ENCODE data around the gene RANBP9. TPM values are rescaled to one million over a fixed set of nuclear protein-coding genes. Genes with fewer than 3 reads are reported as not detected.

RANBP9 gene
- polyA plus RNA-seq, 3 donors: 1.8 to 26.1 (median 2.0) TPM

DNA sequence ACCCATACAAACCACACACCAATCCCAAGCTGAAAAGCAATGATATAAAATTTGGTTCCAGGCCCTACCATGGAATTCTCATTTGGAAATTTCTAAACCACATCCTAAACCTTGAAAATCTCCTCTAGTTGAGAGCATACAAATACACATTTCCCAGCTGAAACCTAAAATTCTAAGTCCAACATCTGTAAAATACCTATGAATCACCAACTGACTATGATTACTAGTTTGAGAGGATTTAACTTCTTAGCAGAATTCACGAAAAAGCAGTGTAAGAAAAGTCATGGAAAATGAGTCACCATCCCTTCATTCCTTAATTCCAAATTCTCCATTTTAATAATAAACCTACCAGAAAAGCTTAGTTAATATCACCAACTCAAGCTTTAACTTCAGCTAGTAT, 15.4 kb downstream of the RANBP9 start:
- peaks cover 29 to 50% of the 10 kb centered on the region in 2 donors for H3K36me3 Mint-ChIP-seq

DNA sequence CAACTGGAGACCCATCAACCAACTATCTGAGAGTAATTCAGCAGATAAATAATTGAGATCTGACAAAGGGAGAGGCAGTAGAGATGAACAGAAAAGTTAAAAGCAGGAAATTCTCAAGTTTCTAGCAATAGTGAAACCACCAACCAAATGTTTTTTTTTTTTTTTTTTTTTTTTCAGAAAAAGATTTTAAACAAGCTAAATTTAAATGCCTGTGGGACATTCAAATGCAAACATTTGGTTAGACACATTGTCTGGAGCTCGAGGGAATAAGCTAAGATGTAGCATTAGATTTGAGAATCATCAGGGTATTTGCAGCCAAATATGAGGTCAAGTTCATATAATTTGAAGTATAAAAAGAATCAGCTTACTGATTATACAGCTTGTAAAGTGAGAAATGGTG, 16.4 kb downstream of the RANBP9 start:
- WGBS (ENCODE audit: insufficient coverage): no CpG with 5 or more reads among the region's 1 CpG
- H3K4me1 Mint-ChIP-seq: peaks cover 20% of the 10 kb centered on the region
- intact Hi-C loops (cut with micrococcal nuclease): no loop called here
- peaks cover 93% of the 10 kb centered on the region for H3K79me2 ChIP-seq (ENCODE audit: insufficient read depth, low read length)
- H3K36me3 Mint-ChIP-seq: peaks cover 32 to 57% of the 10 kb centered on the region in 2 donors
- no peaks in the 10 kb centered on the region for H3K27me3 Mint-ChIP-seq (ENCODE audit: low read depth in 3 of 3)
- H3K27ac ChIP-seq (ENCODE audit: low read depth in 1 of 2, low read length in 2 of 2): peak overlapping the region in 1 of 2 donors; percentile 36
- peaks cover 7 to 47% of the 10 kb centered on the region in 2 donors for H3K36me3 ChIP-seq (replicated peaks in 1 of 2; ENCODE audit: control insufficient read depth in 1 of 2, insufficient read depth in 2 of 2, low read length in 2 of 2)
- no peak overlapping the region for H3K4me2 ChIP-seq (replicated peaks; ENCODE audit: extremely low read depth, low read length, poor library complexity, severe bottlenecking)
- no peak overlapping the region for H2AFZ ChIP-seq (ENCODE audit: insufficient read depth, low read depth, low read length, poor library complexity, severe bottlenecking)
- peaks cover 9 to 18% of the 10 kb centered on the region in 2 donors for H3K4me1 ChIP-seq (ENCODE audit: control insufficient read depth in 1 of 2, insufficient read depth in 2 of 2, low read length in 2 of 2)
- peak overlapping the region in 2 of 7 donors; percentile 50 to 73 for H3K27ac Mint-ChIP-seq
- H3K27me3 ChIP-seq (ENCODE audit: control insufficient read depth in 2 of 2, insufficient read depth in 2 of 2, low read length in 2 of 2): no peaks in the 10 kb centered on the region
- no peak for DNase-seq
- no peak overlapping the region for H3K4me3 ChIP-seq (replicated peaks in 1 of 3; ENCODE audit: low read depth in 2 of 3, low read length in 3 of 3)
- H3K9ac ChIP-seq (ENCODE audit: insufficient read depth, low read length, poor library complexity, severe bottlenecking): no peak overlapping the region
- H3K4me3 Mint-ChIP-seq: no peak overlapping the region
- TF ChIP-seq, protein P1, sequence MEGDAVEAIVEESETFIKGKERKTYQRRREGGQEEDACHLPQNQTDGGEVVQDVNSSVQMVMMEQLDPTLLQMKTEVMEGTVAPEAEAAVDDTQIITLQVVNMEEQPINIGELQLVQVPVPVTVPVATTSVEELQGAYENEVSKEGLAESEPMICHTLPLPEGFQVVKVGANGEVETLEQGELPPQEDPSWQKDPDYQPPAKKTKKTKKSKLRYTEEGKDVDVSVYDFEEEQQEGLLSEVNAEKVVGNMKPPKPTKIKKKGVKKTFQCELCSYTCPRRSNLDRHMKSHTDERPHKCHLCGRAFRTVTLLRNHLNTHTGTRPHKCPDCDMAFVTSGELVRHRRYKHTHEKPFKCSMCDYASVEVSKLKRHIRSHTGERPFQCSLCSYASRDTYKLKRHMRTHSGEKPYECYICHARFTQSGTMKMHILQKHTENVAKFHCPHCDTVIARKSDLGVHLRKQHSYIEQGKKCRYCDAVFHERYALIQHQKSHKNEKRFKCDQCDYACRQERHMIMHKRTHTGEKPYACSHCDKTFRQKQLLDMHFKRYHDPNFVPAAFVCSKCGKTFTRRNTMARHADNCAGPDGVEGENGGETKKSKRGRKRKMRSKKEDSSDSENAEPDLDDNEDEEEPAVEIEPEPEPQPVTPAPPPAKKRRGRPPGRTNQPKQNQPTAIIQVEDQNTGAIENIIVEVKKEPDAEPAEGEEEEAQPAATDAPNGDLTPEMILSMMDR (IDR thresholded peaks at IDR 0.05): no peak
- H4K20me1 ChIP-seq (ENCODE audit: insufficient read depth, low read length): peaks cover 94% of the 10 kb centered on the region
- no peaks in the 10 kb centered on the region for H3K9me3 ChIP-seq (replicated peaks in 1 of 2; ENCODE audit: control insufficient read depth in 1 of 2, insufficient read depth in 1 of 2, low read length in 2 of 2)
- no peaks in the 10 kb centered on the region for H3K9me3 Mint-ChIP-seq

More for the DNA sequence above, 15.4 kb downstream of the RANBP9 start:
- Mint-ChIP-seq H3K27ac (peak overlapping the region in 2 of 7 donors; percentile 6 to 41), H3K9me3 (no peaks in the 10 kb centered on the region), H3K4me1 (peaks cover 27% of the 10 kb centered on the region), H3K4me3 (no peak overlapping the region), H3K27me3 (ENCODE audit: low read depth in 3 of 3) (no peaks in the 10 kb centered on the region)
- TF ChIP-seq, protein P1 (IDR thresholded peaks at IDR 0.05): no peak
- H3K79me2 ChIP-seq (ENCODE audit: insufficient read depth, low read length): peaks cover 98% of the 10 kb centered on the region
- WGBS (ENCODE audit: insufficient coverage): no CpG with 5 or more reads among the region's 1 CpG
- no peaks in the 10 kb centered on the region for H3K27me3 ChIP-seq (ENCODE audit: control insufficient read depth in 2 of 2, insufficient read depth in 2 of 2, low read length in 2 of 2)
- no peak overlapping the region for H2AFZ ChIP-seq (ENCODE audit: insufficient read depth, low read depth, low read length, poor library complexity, severe bottlenecking)
- H3K4me2 ChIP-seq (replicated peaks; ENCODE audit: extremely low read depth, low read length, poor library complexity, severe bottlenecking): no peak overlapping the region
- no peak for DNase-seq
- no peaks in the 10 kb centered on the region for H3K9me3 ChIP-seq (replicated peaks in 1 of 2; ENCODE audit: control insufficient read depth in 1 of 2, insufficient read depth in 1 of 2, low read length in 2 of 2)
- peaks cover 5 to 43% of the 10 kb centered on the region in 2 donors for H3K36me3 ChIP-seq (replicated peaks in 1 of 2; ENCODE audit: control insufficient read depth in 1 of 2, insufficient read depth in 2 of 2, low read length in 2 of 2)
- H4K20me1 ChIP-seq (ENCODE audit: insufficient read depth, low read length): peaks cover 97% of the 10 kb centered on the region
- H3K9ac ChIP-seq (ENCODE audit: insufficient read depth, low read length, poor library complexity, severe bottlenecking): no peak overlapping the region
- H3K4me1 ChIP-seq (ENCODE audit: control insufficient read depth in 1 of 2, insufficient read depth in 2 of 2, low read length in 2 of 2): peaks cover 9 to 18% of the 10 kb centered on the region in 2 donors
- H3K27ac ChIP-seq (ENCODE audit: low read depth in 1 of 2, low read length in 2 of 2): no peak overlapping the region
- intact Hi-C loops (cut with micrococcal nuclease): no loop called here
- H3K4me3 ChIP-seq (replicated peaks in 1 of 3; ENCODE audit: low read depth in 2 of 3, low read length in 3 of 3): no peak overlapping the region

Measured in CD14-positive monocyte (primary cell).